Measurements from ENCODE around the gene CNOT4.

DNA sequence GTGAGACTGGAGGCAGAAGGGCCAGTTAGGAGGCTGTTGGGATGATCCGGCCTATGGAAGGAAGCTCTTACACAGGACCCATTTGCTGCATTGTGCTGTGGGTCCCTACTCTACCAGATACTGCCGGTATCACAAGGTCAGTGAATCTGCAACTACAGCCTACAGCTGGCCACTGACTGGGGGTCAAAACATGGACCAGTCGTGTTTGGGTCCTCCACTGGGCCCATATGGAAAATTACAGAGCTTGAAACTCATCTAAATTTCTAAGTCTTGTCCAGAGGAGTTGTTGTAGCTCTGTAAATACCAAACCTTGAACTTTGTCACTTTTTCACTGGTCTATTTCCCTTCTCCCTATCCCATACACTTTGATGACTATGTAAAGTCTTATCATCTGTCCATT, 42.2 kb upstream of the CNOT4 start:
- TF ChIP-seq, protein P1, sequence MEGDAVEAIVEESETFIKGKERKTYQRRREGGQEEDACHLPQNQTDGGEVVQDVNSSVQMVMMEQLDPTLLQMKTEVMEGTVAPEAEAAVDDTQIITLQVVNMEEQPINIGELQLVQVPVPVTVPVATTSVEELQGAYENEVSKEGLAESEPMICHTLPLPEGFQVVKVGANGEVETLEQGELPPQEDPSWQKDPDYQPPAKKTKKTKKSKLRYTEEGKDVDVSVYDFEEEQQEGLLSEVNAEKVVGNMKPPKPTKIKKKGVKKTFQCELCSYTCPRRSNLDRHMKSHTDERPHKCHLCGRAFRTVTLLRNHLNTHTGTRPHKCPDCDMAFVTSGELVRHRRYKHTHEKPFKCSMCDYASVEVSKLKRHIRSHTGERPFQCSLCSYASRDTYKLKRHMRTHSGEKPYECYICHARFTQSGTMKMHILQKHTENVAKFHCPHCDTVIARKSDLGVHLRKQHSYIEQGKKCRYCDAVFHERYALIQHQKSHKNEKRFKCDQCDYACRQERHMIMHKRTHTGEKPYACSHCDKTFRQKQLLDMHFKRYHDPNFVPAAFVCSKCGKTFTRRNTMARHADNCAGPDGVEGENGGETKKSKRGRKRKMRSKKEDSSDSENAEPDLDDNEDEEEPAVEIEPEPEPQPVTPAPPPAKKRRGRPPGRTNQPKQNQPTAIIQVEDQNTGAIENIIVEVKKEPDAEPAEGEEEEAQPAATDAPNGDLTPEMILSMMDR (conservative IDR thresholded peaks at IDR 0.05 in 1 of 2, IDR thresholded peaks at IDR 0.05 in 1 of 2; ENCODE audit: extremely low read depth in 1 of 2, insufficient read depth in 1 of 2, low read depth in 1 of 2, low read length in 2 of 2), result no peak
- no peak for TF ChIP-seq EZH2 (IDR thresholded peaks at IDR 0.05; ENCODE audit: borderline replicate concordance, low read length)
